ENCODE measurements around the gene KLF13.
A peak's percentile ranks its signal among the peaks of the same experiment; 100 is the strongest.

KLF13 gene

GRCh38 chr15:31362886-31363285, 36.3 kb downstream of the KLF13 start:
- DNase-seq (ENCODE audit: low spot score), result no peak

DNA sequence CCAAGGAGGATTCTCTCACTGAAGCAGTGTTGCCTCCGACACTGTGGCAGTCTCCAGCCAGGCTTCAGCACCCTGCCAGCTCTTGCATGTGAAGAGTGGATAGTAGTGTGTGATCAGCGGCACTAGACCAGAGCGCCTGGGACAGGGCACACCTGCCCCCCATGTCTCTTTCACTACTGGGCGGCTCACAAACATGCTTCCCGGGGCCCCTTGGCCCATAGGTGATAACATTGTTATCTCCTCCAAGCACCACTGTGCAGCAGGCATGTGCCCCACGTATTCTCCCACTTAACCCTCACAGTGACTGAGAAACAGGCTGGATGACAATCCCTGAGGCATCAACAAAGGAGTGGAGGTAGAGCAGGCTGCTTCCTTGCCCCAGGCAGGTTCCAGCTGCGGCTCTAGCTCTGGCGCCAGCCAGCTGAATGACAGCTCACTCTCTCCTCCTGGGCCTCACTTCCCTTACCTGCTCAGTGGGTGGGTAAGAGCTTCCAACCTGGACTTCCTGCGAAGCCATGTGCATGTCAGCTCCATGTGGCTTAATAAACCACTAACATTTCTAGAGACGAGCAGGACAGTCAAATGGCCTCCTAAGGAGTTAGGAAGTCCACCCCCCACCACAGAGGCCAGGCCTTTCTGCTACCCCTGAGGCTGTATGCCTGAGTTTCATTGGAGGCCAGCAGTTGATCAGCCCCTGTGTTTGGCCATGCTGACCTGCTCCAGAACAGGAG, 37.8 kb downstream of the KLF13 start:
- DNase-seq (ENCODE audit: low spot score), result no peak

DNA sequence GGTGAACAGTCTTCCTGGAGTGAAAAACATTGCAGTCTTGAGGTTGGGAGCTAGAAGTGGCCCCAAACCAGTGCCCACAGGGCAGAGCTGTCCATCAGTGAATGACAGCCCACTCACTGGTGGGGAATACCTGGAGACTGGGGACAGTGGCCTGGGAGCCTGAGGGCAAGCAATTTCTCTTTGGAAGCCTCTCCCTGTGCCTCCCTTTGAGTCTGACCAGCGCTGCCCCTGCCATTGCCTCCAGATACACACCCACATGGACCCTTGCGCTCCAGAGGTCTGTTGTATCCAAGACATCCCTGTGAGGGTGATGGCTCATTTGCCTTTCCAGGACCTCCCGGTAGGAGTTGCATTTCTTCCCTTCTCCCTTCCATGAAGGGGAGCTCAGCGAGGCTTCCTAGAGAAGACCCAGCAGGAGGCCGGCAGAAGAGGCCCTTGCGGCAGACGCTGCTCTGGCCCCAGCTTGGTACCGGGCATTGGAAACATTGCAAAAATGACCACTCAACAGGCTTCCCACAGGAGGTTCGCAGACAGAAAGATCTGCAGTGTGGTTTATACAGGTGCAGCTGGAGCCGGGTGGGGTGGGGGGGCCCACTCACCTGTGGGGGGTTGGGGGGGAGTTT, 38.5 kb downstream of the KLF13 start:
- peak; percentile 45 for DNase-seq (ENCODE audit: low spot score)

GRCh38 chr15:31365655-31366127, 39.1 kb downstream of the KLF13 start:
- DNase-seq (ENCODE audit: low spot score), result peak; percentile 81

- no peak for DNase-seq (ENCODE audit: low spot score)
Observed at GRCh38 chr15:31366169-31366734, 39.6 kb downstream of the KLF13 start.

DNA sequence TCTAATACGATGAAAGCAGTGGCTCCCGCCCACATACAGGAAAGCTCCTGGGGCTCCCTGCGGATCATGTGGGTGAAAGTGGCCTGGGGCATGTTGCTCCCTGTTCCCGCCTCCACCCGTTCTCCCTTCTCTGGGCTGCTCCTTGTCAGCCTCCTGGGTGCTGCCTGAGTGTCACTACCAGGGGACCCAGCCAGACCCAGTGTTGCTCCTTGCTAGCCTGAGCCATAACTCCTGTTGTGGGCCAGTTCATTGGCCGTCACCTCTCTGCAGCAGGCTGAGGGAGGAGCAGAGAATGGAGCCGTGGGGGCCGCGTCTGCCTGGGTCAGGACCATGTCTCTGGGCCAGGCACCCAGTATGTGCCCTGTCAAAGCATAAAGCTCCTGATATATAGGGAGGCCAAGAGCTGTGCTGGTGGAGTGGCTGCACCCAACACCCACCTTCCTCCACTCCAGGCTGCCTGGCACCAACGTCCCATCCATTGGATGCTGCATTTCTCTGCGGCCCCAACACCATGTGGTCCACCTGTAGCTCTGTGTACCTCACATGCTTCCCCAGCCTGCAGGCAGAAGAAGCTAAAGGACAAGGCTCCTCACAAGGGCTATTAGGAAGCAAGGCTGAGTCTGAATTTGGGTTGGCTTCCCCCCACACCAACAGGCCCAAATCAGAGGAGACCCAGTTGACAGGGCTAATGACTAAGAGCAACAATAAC, 40.5 kb downstream of the KLF13 start:
- peak; percentile 42 for DNase-seq (ENCODE audit: low spot score)

DNA sequence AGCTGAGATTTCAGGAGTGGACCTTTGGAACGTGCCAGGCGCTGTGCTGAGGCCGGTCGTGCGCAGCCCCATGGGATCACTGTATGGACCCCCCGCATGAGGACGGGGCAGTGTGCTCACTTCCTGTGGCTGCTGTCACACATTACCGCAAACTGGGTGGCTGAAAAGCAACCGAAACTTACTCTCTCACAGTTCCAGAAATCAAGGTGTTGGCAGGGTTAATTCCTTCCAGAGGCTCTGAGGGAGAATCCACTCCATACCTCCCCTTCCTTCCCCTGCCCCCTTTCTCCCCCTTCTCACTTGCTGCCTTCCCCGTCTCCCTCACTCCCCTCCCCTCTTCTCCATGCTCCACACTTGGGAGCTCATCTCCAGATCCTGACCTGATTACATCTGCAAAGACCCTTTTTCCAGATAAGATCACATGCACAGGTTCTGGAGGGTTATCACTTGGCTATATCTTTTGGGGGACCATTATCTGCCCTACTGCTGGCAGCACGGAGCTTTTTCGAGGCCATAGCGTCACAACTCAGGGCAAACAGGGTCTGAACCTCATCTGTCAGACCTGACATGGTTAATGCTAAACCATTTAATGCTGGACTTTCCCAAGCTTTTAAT, 41.2 kb downstream of the KLF13 start:
- DNase-seq (ENCODE audit: low spot score), result peak; percentile 41

- DNase-seq (ENCODE audit: low spot score), result no peak
Observed at GRCh38 chr15:31369727-31370126, 43.1 kb downstream of the KLF13 start.

DNA sequence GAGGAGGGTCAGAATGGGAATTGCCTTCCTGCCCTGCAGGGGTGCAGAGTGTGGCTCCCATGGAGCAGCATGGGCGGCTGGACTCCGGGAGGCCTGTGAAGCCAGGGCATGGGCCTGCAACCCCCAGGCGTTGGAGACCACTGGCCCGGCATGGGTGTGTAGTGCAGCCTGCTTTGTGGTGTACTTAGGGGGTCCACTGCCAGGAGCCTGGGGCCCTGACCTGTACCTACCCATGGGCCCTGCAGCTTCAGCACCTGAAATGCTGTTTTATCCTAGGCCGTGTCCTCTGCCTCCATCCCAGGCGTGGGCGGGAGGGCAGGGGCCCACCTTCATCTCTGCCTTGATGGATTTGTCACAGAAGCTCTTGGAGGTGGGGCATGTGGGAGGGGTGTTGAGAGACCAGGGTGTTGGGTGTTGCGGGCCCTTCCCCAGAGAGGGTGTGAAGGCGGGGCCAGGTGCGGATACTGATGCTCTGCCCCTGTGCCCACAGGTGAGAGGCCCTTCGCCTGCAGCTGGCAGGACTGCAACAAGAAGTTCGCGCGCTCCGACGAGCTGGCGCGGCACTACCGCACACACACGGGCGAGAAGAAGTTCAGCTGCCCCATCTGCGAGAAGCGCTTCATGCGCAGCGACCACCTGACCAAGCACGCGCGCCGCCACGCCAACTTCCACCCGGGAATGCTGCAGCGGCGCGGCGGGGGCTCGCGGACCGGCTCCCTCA, 45.0 kb downstream of the KLF13 start:
- peak; percentile 42 for DNase-seq (ENCODE audit: low spot score)

DNA sequence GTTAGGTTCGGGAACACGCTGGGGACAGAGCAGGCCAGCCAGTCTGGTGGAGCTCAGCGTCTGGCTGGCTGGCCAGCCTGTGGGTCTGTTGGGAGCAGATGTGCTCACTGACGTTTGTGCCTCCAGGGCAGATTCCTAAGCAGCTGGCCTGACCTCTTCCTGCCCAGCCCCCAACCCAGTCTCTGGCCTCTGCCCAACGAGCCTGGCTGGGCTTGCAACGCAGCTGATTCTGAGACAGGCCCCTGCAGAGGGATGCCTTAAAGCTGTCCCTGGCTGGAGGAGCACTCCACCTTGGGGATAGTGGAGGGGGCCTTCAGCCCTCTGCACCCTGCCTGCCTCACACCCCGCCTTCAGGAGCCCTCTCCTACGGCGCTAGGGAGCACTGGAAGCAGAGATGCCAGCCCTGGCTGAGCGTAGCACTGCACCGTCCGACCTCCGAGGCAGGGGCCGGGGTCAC, 46.0 kb downstream of the KLF13 start:
- peak; percentile 80 for DNase-seq (ENCODE audit: low spot score)

DNA sequence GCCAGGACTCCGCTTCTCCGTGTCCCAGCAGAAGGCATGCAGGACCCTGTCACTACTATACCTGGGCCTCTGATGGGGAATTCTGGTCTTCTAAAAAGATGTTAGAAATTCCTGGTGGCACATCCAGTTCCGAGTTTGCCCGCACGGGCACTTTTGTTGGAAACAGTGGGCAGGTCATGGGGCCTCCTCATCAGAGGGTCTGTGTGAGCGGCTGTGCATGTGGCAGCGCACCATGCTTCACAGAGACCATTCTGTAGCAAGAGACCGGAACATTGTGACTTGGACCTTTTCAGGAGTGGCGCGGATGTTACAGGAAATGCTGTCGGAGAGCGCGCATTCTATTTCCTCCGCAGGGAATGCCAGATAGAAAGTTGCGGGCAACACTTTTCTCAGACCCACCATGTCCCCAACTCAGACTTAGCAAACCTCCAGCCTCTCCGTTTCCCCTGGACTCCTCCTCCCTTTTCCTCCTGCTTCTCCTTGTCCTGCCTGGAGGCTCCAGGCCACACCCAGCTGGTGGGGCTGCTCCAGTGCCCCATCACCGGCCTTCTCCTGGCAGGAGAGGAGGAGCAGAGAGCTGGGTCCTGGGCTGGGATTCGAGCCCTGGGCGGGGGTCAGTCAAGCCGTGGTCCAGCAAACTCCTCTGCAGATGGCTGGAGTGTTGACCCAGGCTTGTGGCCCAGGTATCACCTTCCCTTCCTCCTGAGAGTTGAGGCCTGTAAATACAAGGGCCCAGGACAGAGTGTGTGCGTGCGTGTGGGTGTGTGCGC, 46.6 kb downstream of the KLF13 start:
- DNase-seq (ENCODE audit: low spot score), result peak; percentile 47

- DNase-seq (ENCODE audit: low spot score), result no peak
Observed at GRCh38 chr15:31373970-31374369, 47.3 kb downstream of the KLF13 start.

DNA sequence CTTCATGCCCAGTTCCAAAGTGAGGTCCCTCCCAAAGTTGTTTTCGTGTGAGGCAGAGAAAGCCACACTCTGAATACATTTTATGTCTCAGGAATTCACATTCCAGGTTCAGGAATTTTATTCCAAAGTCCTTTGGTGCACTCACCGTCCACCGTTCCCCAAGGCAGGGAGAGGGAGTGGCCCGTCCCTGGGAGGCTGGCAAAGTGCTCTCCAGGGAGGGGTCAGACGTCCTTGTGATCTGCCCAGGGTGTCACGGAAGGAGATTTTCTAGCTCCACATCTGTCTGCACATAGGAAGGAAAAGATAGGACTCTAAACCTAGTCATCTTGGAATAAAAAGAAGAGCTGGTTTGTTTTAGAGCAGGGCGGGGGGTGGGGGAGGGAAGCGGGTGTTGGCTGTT, 47.9 kb downstream of the KLF13 start:
- no peak for DNase-seq (ENCODE audit: low spot score)

DNA sequence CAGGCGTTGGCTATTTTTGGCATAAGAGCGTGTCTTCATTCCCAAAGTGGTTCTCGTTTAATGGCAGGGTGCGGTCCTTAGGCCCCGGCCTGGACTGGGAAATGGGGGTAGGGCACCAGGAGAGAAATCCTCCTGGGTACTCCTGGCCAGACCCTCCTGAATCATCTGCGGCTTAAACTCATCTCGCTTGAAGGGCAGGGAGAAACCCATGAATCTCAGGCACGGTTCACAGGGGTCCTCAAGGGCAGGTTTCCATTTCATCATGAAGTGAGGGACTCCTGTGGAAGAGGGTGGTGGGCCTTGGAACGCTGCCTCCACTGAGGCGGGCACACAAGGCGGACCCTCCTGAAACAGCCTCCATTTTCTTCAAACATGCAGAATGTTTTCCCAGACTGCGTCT, 48.4 kb downstream of the KLF13 start:
- no peak for DNase-seq (ENCODE audit: low spot score)

DNA sequence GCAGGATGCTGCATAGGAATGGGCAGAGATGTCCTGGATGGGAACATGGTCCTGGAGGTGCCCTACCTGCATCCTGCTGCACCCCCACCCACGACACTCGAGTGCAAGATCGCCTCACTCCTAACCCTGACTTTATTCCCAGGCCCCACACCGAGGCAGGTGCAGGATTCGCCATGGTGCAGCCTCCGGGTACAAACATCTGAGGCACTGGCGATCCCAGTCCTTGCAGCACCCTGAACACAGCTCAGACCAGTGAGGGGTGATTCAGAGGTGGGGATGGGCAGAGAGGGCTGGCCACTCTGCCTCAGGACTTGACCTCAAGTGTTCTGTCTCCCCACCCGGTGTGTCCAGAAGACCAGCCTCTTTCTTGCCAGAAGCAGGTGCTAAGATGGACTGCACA, 49.1 kb downstream of the KLF13 start:
- no peak for DNase-seq (ENCODE audit: low spot score)

- no peak for DNase-seq (ENCODE audit: low spot score)
Observed at GRCh38 chr15:31376511-31376910, 49.9 kb downstream of the KLF13 start.

DNA sequence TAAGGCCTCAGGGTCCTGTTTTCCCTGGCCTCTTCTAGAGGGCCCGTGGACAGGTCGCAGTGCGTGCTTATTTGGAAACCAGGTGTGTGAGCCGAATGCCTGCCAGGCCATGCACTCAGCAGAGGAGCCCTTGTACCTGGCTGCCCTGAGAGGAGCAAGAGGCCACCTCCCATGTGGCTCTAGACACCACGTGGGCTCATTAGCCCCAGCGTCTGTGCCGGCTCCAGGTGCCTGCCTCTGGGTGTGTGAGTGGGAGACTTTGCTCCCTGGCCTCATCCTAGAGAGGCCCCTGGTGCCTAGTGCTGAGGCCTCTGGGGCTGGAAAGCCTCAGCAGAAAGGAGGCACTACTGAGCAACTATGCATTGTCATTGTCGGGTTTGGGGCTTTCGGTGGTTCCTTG, 50.4 kb downstream of the KLF13 start:
- peak; percentile 38 for DNase-seq (ENCODE audit: low spot score)

GRCh38 chr15:31378363-31378903, 51.8 kb downstream of the KLF13 start:
- DNase-seq (ENCODE audit: low spot score), result no peak

GRCh38 chr15:31379042-31379441, 52.4 kb downstream of the KLF13 start:
- DNase-seq (ENCODE audit: low spot score), result no peak

- no peak for DNase-seq (ENCODE audit: low spot score)
Observed at GRCh38 chr15:31379577-31379976, 52.9 kb downstream of the KLF13 start.
